Amniotic stem cell (primary cell): ENCODE data around the gene ADGRG3.
"Not testable (repeated sequence)": the region's sequence is repeated elsewhere in the genome, so short reads cannot be mapped to it uniquely, and the experiment has no call there.

ENCODE experiments used
- DNase-seq: peaks from one replicate; lab custom pipeline; 2025; lab: John Stamatoyannopoulos, UW

The ADGRG3 gene

DNA sequence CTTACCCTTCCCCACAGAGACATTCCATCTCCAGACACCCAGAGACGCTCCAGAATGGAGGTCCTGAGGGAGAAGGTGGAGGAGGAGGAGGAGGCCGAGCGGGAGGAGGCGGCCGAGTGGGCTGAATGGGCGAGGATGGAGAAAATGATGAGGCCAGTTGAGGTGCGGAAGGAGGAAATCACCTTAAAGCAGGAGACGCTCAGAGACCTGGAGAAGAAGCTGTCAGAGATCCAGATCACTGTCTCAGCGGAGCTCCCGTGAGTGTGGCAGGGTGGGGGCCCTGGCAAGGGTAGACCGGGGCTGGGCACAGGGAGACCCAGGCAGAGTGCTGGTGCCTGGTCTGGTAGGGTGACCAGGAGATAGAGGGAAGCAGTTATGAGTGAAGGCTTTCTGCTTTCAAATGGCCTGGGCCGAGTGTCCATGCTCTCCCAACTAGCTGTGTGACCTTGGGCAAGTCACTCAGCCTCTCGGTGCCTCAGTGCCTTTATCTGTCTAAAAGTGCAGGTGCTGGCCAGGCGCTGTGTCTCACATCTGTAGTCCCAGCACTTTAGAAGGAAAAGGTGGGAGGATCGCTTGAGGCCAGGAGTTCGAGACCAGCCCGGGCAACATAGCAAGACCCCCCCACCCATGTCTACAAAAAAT is 29.9 kb downstream of the ADGRG3 start:
- no peak for DNase-seq

DNA sequence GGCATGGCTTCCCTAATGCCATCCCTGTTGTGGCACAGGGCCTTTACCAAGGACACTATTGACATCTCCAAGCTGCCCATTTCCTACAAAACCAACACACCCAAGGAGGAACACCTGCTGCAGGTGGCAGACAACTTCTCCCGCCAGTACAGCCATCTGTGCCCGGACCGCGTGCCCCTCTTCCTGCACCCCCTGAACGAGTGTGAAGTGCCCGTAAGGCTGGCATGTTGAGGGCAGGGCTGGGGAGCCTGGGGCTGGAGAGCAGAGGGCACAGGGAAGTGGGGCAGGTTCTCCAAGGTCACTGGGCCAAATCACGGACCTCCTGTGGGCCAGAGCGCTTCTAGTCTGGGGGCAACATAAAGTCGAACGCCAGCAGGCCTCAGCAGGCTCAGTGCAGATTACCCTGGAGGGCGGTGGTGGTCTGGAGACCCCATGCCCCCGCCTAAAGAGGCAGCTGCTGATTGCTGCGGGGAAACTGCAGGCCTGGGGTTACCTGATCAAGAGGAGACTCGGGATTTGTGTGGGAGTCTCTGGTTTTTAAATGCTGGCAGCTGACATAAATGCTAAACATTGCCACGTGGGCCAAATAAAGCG is 30.8 kb downstream of the ADGRG3 start:
- no peak for DNase-seq

DNA sequence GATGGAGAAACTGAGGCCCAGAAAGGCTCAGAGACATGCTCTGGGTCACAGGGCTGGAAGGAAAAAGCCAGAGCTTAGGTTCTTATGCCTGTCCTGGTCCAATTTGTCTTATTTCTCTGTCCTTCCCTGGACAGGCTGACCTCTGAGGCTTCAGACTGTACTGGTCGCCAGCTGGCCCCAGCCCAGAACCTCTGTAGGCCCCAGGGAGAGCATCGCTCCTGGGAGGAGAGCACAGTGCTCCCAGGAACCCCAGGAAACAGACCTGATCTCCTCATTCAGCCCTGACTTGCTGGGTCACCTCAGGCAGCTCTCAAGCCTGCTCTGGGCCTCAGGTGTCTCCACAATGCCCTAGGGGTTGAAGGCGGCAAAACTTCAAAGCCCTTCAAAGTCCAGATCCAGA is 31.4 kb downstream of the ADGRG3 start:
- no peak for DNase-seq

DNA sequence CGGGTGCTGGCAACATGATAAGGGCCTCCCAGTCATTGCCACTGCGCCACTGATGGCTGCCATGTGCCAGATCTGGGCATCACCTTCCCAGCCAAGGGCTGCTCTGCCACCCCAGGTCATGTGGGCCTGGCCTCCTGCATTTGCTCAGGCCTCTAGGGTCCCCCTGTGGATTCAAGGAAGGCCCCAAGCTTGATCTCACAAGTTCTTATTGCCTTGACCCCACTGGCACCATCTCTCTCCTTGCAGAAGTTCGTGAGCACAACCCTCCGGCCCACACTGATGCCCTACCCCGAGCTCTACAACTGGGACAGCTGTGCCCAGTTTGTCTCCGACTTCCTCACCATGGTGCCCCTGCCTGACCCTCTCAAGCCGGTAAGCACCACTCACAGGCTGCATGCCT is 31.8 kb downstream of the ADGRG3 start:
- no peak for DNase-seq

DNA sequence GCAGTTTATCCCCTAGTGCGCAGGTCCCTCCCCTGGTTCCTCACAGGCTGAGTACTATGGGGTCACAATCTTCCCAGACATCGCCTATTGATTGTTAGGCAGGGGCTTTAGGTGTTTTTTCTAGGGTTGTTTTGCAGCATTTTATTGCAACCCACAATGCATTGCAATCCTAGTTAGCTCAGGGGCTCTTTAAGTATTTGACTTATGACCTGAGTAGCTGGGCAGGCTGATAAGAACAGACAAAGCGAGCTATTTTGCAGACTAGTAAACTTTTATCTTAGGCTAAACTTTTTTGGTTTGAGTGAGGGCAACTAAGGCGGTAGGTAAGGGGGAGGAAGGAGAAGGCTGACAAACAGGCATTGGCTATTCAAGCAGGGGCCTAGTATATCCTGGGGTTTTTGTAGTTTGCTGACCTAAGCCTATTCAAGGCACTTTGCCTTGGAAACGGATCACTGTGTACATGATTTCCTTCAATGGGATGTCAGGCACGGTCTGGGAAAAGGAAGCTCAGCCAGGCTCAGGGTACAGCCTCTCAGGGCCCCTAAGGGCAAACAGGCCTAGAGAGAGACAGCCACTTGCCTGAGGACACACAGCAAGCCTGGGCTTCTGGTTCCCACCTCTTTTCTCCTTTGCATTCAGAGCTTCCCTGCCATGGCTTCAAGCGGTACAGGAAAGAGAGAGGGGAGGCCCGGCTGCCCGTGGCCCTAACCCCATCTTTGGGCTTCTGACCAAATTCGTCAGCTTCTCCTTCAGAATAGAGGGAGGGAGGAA is 32.9 kb downstream of the ADGRG3 start:
- DNase-seq, result no peak

DNA sequence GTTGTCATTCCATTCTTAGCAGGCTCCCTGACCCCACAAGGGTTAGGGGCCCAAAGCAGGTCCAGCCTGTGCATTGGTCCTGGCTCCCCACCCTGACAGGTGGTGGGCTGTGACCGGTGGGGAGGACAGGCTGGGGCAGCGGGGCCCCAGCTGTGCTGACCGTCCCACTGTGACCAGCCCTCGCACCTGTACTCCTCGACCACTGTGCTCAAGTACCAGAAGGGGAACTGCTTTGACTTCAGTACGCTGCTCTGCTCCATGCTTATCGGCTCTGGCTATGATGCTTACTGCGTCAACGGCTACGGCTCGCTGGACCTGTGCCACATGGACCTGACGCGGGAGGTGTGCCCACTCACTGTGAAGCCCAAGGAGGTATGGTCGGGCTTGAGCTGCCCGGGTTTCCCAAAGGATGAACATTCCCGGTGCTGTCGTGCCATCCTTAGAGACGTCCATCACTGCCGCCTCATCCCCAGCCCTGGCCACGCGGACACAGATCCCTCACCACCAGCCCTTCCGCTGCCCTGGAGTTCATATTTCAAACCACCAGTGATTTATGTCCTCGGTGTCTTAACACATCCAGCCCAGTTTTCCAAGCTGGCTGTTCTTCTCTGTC is 33.8 kb downstream of the ADGRG3 start:
- no peak for DNase-seq

DNA sequence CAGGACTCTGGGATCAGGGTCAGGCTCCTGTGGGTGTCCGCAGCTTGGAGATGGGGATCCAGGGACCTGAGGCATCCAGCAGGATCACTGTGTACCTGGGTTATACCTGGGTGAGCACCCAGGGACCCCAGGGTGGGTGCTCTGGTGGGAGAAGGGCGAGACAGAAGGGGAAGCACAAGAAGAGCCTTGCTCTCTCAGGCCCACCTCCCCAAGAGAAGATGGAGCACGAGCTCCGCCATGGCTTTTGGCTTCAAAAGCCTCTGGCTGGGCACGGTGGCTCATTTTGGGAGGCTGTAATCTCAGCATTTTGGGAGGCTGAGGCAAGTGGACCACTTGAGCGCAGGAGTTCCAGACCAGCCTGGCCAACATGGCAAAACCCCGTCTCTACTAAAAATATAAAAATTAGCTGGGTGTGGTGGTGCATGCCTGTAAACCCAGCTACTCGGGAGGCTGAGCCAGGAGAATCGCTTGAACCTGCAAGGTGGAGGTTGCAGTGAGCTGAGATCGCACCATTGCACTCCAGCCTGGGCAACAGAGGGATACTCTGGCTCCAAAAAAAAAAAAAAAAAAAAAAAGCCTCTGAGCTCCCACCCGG is 35.4 kb downstream of the ADGRG3 start:
- DNase-seq, result no peak

DNA sequence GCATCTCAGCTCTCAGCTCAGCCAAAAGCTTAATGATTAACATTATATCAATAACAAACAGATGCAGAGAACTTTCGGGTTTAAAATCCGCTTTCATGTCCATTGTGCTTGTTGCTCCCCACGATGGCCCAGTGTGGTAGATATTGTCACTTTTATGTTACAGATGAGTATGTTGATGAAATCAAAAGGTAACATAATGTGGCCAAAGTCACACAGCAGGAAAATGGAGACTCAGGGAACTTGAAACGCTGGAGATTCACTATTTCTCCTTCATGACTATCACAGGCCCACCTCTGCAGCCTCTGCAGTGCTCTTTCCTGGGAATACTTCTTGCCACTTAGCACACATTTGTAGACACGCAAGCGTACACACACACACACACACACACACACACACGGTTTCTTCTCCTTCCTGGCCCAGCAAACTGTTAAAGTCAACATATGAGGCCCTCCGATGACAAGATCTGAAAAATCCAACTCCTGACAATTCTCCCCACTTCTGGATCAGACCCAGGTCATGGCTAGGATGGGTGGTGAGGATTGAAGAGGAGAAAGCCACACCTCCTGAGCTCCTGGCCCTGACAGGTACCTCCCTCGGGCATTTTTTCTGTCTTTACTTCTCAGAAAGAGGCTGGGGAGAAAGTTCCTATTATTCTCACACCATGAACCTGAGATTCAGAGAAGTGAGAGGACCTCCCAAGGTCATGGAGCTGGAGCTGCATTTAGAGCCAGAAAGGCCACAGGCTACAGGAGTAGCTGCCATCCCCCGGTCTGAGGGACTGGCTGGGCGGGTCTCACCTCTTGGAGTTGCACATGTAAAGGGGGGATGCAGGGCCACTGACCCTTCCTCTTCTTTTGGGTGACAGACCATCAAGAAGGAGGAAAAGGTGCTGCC is 36.2 kb downstream of the ADGRG3 start:
- DNase-seq, result no peak

DNA sequence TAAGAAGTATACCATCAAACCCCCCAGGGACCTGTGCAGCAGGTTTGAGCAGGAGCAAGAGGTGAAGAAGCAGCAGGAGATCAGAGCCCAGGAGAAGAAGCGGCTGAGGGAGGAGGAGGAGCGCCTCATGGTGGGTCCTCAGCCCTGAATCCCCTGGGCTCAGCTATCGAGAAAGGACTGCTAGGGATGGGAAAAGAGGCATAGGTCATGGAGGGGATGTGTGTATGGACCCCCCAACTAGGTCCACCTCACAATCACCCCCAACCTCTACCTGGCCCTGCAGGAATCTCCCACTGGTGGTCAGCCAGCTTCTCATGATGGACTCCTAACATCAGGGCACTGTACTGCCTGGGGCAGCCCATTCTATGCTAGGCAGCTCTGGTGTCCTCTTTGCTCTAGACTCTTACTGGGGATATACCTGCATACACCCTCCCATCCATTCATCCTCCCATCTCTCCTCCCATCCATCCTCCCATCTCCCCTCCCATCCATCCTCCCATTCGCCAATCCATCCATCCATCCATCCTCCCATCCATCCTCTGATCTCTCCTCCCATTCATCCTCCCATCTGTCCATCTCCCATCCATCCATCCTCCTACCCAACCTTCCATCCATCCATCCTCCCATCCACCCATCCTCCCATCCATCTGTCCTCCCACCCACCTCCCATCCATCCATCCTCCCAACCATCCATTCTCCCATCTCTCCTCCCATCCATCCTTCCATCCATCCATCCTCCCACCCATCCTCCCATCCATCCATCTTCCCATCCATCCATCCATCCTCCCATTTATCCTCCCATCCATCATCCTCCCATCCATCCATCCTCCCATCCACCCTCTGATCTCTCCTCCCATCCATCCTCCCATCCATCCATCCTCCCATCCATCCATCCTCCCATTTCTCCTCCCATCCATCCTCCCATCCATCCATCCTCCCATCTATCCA is 37.1 kb downstream of the ADGRG3 start:
- DNase-seq, result no peak

DNA sequence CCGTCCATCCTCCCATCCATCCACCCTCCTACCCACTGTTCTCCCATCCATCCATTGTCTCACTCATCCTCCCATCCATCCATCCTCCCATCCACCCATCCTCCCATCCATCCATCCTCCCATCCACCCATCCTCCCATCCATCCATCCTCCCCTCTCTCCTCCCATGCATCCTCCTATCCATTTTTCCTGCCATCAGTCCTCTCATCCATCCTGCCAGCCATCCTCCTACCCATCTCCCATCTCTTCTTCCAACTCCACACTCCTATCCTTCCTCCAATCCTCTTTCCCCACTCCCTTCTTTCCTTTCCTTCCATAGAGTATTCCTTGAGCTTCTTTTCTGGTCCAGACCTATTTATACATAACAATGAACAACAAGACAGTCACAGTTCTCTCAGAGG is 38.6 kb downstream of the ADGRG3 start:
- DNase-seq, result no peak

DNA sequence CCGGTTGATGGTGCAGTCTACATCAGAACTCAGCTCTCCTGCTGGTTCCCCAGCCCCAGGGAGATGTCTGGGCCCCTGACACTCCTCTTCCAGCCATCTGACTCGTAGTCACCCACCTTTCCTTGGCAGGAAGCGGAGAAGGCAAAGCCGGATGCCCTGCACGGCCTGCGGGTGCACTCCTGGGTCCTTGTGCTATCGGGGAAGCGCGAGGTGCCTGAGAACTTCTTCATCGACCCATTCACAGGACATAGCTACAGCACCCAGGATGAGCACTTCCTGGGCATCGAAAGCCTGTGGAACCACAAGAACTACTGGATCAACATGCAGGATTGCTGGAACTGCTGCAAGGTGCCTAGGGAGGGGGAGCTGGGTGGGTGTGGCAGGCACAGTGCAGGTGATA is 39.2 kb downstream of the ADGRG3 start:
- no peak for DNase-seq

DNA sequence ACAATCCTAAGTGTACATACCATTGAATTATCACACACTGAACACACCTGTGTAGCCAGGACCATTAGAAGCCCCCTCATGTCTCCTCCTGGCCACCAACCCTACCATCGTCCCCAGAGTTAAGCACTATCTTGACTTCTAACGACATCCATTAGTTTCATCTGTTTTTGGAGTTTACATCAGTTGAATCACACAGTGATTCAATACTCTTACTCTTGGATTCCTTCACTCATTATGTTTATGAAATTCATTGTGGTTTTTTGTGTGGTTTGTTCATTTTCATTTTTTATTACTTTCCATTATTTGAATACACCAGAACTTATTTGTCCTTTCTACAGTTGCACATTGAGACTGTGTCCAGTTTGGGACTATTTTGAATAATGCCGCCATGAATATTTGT is 40.1 kb downstream of the ADGRG3 start:
- no peak for DNase-seq

DNA sequence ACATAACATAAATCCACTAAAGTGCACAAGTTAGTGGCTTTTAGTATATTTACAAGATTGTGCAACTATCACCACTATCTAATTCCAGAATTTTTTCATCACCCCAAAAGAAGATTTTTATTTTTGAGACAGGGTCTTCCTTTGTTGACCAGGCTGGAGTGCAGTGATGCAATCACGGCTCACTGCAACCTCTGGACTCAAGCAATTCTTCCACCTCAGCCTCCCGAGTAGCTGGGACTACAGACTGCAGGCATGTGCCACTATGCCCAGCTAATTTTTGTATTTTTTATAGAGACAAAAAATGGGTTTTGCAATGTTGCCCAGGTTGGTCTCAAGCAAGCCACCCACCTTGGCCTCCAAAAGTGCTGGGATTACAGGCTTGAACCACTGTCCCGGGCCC is 41.6 kb downstream of the ADGRG3 start:
- DNase-seq, result no peak

DNA sequence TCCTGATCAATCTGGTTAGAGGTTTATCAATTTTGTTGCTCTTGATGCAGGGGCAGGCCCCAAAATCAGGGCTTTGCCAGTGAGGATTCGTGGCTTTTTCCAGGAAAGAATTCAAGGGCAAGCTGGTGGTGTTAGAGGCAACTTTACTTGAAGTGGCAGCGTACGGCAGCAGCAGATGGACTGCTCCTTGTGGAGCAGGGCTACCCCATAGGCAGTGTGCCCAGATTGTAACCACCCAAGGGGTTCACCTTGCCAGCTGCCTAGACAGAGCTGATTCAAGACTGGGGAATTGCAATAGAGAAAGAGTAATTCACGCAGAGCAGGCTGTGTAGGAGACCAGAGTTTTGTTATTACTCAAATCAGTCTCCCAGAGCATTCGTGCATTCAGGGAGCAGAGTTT is 43.2 kb downstream of the ADGRG3 start:
- no peak for DNase-seq

DNA sequence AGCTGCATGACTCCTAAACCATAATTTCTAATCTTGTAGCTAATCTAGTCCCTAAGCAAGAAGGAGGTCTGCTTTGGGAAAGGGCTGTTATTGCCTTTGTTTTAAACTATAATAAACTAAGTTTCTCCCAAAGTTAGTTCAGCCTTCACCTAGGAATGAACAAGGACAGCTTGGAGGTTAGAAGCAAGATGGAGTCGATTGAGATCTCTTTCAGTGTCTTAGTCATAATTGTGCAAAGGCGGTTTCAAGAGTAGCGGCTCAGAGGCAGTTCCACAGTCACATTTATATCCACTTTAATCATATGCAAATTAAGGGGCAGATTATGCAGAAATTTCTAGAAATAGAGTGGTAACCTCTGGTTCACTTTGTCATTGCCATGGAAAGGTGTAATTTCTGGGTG is 43.9 kb downstream of the ADGRG3 start:
- DNase-seq, result no peak

DNA sequence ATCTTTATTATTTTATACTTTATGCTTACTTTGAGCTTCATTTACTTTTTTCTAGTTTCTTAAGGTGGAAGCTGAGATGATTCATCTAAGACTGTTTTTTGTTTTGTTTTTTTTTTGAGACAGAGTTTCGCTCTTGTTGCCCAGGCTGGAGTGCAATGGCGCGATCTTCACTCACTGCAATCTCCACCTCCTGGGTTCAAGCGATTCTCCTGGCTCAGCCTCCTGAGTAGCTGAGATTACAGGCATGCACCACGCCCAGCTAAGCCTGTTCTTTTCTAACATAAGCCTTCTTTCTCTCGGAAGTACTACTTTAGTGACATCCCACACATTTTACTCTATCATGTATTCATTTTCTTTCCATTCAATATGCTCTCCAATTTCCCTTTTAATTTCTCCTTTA is 44.5 kb downstream of the ADGRG3 start:
- DNase-seq, result not testable (repeated sequence)

DNA sequence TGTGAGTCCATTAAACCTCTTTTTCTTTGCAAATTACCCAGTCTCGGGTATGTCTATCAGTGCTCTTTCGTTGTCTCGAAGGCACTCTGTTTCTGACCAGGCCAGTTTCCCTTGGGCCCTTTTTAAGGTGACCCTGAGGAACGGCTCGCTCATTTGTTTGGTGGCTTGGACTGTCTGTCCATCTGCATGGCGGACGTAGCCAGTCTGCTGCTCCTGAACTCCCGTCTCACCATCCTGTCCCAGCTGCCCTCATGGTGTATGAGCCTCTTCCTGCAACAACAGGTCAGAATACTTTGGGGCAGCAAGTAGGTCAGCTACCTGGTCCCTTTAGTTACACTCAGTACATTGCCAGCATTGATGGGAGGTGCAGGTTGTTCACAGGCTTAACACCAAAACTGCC is 45.5 kb downstream of the ADGRG3 start:
- DNase-seq, result no peak

DNA sequence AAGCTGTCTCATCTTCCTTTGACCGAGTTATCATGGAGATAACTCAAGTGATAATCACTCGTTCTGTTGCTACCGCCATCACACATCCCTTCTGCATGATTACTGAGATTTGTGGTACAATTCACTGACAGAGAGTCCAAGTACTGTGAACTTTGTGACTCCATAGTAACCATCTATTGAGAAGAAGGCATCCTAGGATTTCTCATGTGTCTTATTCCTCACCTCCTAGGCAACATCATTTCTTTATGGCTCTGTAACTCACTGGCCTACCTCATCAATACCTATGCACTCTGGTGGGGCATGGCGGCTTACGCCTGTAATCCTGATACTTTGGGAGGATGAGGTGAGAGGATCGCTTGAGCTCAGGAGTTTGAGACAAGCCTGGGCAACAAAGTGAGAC is 45.9 kb downstream of the ADGRG3 start:
- DNase-seq, result no peak

DNA sequence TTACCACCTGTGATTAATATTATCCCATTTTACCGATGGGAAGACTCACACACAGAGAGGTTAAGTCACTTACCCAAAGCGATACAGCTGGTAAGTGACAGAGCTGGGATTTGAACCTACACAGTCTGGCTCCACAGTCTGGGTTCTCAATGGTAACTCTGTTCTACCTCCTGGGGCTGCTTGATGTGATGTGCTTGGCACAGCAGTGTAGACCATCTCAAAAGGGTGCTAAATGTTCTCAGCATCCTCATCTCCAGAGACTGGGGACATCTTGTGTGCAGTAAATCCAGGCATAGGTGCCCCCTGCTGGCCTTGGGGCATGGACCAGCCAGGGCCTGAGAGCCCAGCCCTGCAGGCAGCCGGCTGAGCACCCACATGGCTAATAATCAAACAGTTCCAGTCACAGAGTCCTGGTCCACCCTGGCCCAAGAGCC is 52.1 kb downstream of the ADGRG3 start:
- peak; percentile 2 for DNase-seq
